Astrocyte of the spinal cord (primary cell): ENCODE data around the gene PCDHAC2.

Experiments
- DNase-seq: peaks from one replicate; pipeline ENCODE4 v3.0.0; 2011; ENCODE audit warnings: low read depth, low spot score
- H3K4me3 ChIP-seq: 2 replicates; pipeline ENCODE4 v1.5.1; 2011; ENCODE audit warnings: low read depth, mild to moderate bottlenecking, low read length, moderate library complexity
- in situ Hi-C: cut with HindIII; loops from 2 replicates; pipeline ENCODE4 v1.10.0; 2017; ENCODE audit warnings: low sequenced_read_pairs
- TF ChIP-seq, protein P1 (sequence below): IDR thresholded peaks from 2 replicates; pipeline ENCODE4 v1.5.1; 2012; ENCODE audit warnings: low read depth, mild to moderate bottlenecking, low read length, inconsistent platforms

Gene PCDHAC2

DNA sequence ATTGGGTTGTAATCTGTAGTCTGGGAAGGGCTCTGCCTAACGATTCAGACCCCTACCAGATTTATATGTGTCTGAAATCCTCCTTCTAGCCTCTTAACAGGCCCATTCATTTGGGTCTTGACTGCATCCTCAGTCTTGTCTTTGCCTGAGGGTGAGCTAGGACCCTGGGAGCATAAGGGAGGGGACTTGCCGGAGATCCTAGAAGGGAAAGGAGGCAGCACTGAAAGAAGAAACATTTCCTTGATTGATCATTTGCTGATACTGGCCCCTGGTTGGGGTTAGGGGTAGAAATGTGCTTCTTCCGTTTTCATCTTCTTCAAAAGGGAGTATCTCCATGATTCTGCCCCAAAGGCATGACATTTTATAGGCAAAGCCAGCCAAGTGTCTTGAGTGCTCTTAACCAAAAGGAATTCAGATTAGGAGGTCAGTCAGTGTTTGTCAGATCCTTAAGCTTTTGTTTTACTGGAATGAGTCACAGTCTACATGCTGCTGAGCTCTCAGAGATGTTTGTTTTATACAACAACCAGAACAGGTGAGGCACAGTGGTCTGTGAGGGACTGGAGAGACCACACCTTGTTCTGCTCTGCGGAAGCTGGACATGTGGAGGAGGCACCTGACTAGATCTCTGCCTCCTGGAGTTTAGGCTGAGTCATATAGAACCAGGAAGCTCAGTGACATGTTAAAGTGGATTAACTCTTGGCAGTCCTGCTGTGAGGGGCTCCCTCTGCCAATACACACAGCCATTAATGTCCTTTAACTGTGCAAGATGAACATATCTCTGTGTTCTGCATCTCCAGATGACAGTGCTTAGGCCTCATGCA is 37.7 kb downstream of the PCDHAC2 start:
- no peak for DNase-seq
- in situ Hi-C loops = no loop called here
- TF ChIP-seq, protein P1, sequence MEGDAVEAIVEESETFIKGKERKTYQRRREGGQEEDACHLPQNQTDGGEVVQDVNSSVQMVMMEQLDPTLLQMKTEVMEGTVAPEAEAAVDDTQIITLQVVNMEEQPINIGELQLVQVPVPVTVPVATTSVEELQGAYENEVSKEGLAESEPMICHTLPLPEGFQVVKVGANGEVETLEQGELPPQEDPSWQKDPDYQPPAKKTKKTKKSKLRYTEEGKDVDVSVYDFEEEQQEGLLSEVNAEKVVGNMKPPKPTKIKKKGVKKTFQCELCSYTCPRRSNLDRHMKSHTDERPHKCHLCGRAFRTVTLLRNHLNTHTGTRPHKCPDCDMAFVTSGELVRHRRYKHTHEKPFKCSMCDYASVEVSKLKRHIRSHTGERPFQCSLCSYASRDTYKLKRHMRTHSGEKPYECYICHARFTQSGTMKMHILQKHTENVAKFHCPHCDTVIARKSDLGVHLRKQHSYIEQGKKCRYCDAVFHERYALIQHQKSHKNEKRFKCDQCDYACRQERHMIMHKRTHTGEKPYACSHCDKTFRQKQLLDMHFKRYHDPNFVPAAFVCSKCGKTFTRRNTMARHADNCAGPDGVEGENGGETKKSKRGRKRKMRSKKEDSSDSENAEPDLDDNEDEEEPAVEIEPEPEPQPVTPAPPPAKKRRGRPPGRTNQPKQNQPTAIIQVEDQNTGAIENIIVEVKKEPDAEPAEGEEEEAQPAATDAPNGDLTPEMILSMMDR = no peak
- H3K4me3 ChIP-seq = no peak overlapping the region

DNA sequence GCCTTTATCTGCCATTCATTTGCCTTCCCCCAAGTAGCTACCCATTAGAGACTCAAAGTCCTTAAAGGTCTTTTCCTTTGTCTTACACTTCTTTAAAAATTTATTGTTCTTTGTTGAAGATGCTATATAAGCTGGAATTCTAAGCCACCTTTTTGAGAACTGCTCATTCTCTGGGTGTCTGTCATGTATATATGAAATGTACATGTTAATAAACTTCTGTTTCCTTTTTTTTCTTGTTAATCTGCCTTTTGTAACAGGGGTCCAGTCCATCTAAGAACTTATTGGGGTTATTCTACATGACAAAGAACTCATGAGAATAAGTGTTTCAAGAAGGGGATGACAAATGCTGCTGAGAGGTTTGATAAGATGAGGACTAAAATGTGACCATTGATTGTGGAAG is 41.5 kb downstream of the PCDHAC2 start:
- no peak for DNase-seq
- H3K4me3 ChIP-seq = no peak overlapping the region
- TF ChIP-seq, protein P1 = no peak
- in situ Hi-C loops = no loop called here

DNA sequence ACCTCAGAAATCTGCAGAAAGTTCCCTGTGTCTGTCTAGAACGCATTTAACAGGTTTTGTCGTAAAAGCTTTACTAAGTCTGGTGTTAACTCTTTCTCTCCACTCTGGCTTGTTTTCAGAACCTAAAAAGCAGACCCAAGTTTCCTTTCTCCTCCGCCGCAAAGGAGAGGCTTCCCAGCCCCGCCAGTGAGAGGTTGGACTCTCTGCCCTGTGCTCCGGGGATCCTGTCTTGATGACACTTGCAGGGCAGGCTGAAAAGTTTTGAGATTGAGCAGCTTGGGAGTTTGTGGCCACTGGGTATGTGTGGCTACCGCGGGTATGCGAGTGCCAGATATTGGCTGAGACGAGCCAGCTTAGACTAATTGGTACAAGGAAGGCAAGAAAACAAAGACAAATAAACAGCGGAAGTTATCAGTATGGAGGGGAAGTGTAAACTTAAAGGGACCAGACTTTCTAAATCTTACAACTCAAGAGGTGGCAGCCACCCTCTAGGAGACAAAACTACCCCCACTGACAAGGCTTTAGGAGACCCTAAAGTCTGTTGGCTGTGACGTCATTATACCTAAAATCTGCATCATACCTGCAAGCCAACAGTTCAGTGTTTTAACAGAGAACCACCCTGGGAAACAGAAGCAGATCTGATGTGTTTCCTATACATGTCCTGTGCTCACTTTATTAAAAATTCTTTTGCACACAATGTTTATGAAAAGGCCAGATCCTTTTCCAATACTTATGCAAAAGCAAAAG is 43.9 kb downstream of the PCDHAC2 start:
- no peak overlapping the region for H3K4me3 ChIP-seq
- in situ Hi-C loops = no loop called here
- TF ChIP-seq, protein P1 = no peak
- DNase-seq = no peak

DNA sequence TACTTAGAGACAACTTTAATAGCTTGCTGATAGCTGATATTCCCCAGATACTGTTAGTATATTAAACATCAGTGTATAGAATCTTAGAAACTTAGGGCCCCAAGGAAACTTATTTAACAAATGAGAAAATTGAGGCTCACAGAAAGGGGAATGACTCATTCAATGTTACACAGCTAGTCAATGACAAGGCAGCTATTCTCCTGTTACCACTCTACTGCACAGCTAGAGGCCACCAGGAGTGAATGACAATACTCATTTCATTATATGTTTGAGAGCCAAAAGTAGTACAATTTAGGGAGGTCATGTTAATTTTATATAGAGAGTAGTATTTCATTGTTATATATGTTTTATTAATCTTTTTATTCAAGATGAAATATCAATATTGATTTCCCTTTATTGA is 51.7 kb downstream of the PCDHAC2 start:
- no peak overlapping the region for H3K4me3 ChIP-seq
- in situ Hi-C loops = no loop called here
- no peak for DNase-seq
- TF ChIP-seq, protein P1 = no peak
